ENCODE results near the gene RSPH6A. TPM values are rescaled to one million over a fixed set of nuclear protein-coding genes. Genes with fewer than 3 reads are reported as not detected.
"Not testable (repeated sequence)": the region's sequence is repeated elsewhere in the genome, so short reads cannot be mapped to it uniquely, and the experiment has no call there.

The RSPH6A gene
- polyA plus RNA-seq, 1 of the 3 experiments (the other 2 are of a cell fraction): 0.02 TPM

GRCh38 chr19:45752639-45753038 is 62.5 kb downstream of the RSPH6A start (continued):
- TF ChIP-seq, protein P1, sequence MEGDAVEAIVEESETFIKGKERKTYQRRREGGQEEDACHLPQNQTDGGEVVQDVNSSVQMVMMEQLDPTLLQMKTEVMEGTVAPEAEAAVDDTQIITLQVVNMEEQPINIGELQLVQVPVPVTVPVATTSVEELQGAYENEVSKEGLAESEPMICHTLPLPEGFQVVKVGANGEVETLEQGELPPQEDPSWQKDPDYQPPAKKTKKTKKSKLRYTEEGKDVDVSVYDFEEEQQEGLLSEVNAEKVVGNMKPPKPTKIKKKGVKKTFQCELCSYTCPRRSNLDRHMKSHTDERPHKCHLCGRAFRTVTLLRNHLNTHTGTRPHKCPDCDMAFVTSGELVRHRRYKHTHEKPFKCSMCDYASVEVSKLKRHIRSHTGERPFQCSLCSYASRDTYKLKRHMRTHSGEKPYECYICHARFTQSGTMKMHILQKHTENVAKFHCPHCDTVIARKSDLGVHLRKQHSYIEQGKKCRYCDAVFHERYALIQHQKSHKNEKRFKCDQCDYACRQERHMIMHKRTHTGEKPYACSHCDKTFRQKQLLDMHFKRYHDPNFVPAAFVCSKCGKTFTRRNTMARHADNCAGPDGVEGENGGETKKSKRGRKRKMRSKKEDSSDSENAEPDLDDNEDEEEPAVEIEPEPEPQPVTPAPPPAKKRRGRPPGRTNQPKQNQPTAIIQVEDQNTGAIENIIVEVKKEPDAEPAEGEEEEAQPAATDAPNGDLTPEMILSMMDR (IDR thresholded peaks at IDR 0.05): no peak
- no peak for TF ChIP-seq GATA2 (CRISPR knock-in tag; IDR thresholded peaks at IDR 0.05)

DNA sequence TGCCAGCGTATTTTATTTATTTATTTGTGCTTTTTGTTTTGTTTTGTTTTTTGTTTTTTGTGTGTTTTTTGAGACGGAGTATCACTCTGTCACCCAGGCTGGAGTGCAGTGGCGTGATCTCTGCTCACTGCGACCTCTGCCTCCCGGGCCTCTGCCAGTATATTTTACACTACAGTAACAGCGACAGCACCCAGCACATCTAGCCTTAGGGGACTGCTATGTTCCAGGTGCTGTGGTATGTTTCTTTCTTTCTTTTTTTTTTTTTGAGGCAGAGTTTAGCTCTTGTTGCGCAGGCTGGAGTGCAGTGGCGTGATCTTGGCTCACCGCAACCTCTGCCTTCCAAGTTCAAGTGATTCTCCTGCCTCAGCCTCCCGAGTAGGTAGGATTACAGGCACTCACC is 63.6 kb downstream of the RSPH6A start:
- H3K9me2 ChIP-seq; H3K9ac ChIP-seq; DNase-seq; CTCF ChIA-PET; H3K4me2 ChIP-seq; H3F3A ChIP-seq (replicated peaks; ENCODE audit: insufficient read depth); H3K4me3 ChIP-seq (ENCODE audit: low read depth in 2 of 2, low read length in 1 of 2); H3K27me3 ChIP-seq (ENCODE audit: insufficient read depth); H3K27ac ChIP-seq (ENCODE audit: low read depth in 2 of 2, low read length in 1 of 2); H3K79me2 ChIP-seq (ENCODE audit: insufficient read depth); H2AFZ ChIP-seq (ENCODE audit: low read depth); H3K9me3 ChIP-seq; H3K36me3 ChIP-seq (replicated peaks in 1 of 2; ENCODE audit: control insufficient read depth in 1 of 2, insufficient read depth in 2 of 2, low read length in 1 of 2); H4K20me1 ChIP-seq (ENCODE audit: insufficient read depth); H3K4me1 ChIP-seq (ENCODE audit: control insufficient read depth in 1 of 2, insufficient read depth in 2 of 2, low read depth in 1 of 2, low read length in 1 of 2): not testable (repeated sequence)
- 89% methylated on average over 10 of the region's 10 CpGs for WGBS (ENCODE audit: low lambda C conversion rate)
- POLR2A ChIA-PET: interaction anchor here (0.6 to 1.2 kb wide), 2 partner anchors 18 to 19 kb away, joined by 3 to 4 read pairs; partner anchors contain the start of gene SIX5

DNA sequence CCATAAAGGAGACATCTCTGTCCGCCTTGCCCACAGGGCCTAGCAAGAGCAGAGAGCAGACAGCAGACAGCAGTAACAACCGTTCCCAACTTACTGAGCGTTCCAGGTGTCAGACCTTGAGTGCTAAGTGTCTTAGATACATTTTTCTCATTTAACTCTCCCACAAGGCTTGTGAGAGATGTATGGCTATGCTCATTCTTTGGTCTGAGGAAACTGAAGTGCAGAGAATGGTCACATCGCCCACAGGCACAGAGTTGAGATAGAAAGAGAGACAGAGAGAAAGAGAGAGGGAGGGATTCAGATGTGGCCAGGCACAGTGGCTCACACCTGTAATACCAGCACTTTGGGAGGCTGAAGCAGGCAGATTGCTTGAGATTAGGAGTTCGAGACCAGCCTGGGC is 67.6 kb downstream of the RSPH6A start:
- Histone ChIP-seq H3F3A (replicated peaks; ENCODE audit: insufficient read depth) (no peaks in the 10 kb centered on the region), H3K4me1 (ENCODE audit: control insufficient read depth in 1 of 2, insufficient read depth in 2 of 2, low read depth in 1 of 2, low read length in 1 of 2) (no peaks in the 10 kb centered on the region), H3K36me3 (replicated peaks in 1 of 2; ENCODE audit: control insufficient read depth in 1 of 2, insufficient read depth in 2 of 2, low read length in 1 of 2) (no peaks in the 10 kb centered on the region), H2AFZ (ENCODE audit: low read depth) (no peak overlapping the region), H3K4me2 (no peak overlapping the region), H3K27ac (ENCODE audit: low read depth in 2 of 2, low read length in 1 of 2) (no peak overlapping the region), H4K20me1 (ENCODE audit: insufficient read depth) (no peaks in the 10 kb centered on the region), H3K79me2 (ENCODE audit: insufficient read depth) (no peaks in the 10 kb centered on the region), H3K9ac (no peak overlapping the region), H3K27me3 (ENCODE audit: insufficient read depth) (no peaks in the 10 kb centered on the region; the same call in 1 of the 2 replicates), H3K4me3 (ENCODE audit: low read depth in 2 of 2, low read length in 1 of 2) (no peak overlapping the region), H3K9me2 (no peaks in the 10 kb centered on the region), H3K9me3 (no peaks in the 10 kb centered on the region)
- CTCF ChIA-PET: no interaction called here
- TF ChIP-seq EP300 (IDR thresholded peaks at IDR 0.05; ENCODE audit: borderline replicate concordance in 1 of 2, low read depth in 1 of 2, low read length in 1 of 2) (no peak), FOXJ3 (CRISPR knock-in tag; IDR thresholded peaks at IDR 0.05) (no peak), RFX5 (IDR thresholded peaks at IDR 0.05; ENCODE audit: low read length) (no peak), RCOR1 (IDR thresholded peaks at IDR 0.05; ENCODE audit: low read length) (no peak), USF2 (IDR thresholded peaks at IDR 0.05; ENCODE audit: borderline replicate concordance, low read depth, low read length) (no peak), REST (IDR thresholded peaks at IDR 0.05; ENCODE audit: low read depth, low read length) (no peak), JUND (IDR thresholded peaks at IDR 0.05) (no peak)
- TF ChIP-seq, protein P2, sequence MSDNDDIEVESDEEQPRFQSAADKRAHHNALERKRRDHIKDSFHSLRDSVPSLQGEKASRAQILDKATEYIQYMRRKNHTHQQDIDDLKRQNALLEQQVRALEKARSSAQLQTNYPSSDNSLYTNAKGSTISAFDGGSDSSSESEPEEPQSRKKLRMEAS (IDR thresholded peaks at IDR 0.05; ENCODE audit: low read depth): no peak
- POLR2A ChIA-PET: no interaction called here
- no peak for DNase-seq
- 76% methylated on average over 5 of the region's 5 CpGs for WGBS (ENCODE audit: low lambda C conversion rate)
